Neural cell (in vitro differentiated cells): Measurements from ENCODE around the gene ZNF529. TPM values are rescaled to one million over a fixed set of nuclear protein-coding genes. Genes with fewer than 3 reads are reported as not detected.

ENCODE experiments used
- H2AFZ ChIP-seq: fragments of 200-600, 300-800 bp; sonication (generic), shearing (Covaris generic); 2 replicates; pipeline ENCODE4 v1.6.0; 2014; ENCODE audit warnings: low read depth, mild to moderate bottlenecking, antibody characterized with exemption, low read length, moderate library complexity
- H3F3A ChIP-seq: fragments of 200-600 bp; shearing (Covaris generic); 2 replicates; pipeline ENCODE4 v1.6.1; 2016; ENCODE audit warnings: mild to moderate bottlenecking, moderate library complexity, mixed read lengths, antibody characterized with exemption, low read length; ENCODE audit not compliant: insufficient read depth, poor library complexity, severe bottlenecking
- H3K27ac ChIP-seq: fragments of 200-600, 300-800 bp; sonication (generic), shearing (Covaris generic); 2 replicates; pipeline ENCODE4 v1.5.1; 2014; ENCODE audit warnings: mild to moderate bottlenecking, low read length, moderate library complexity
- H3K27me3 ChIP-seq: fragments of 300-800, 200-600 bp; sonication (generic), shearing (Covaris generic); 2 replicates; pipeline ENCODE4 v1.6.0; 2014; ENCODE audit warnings: mild to moderate bottlenecking, low read depth, low read length, moderate library complexity; ENCODE audit not compliant: insufficient read depth
- H3K36me3 ChIP-seq: fragments of 300-800, 200-600 bp; sonication (generic), shearing (Covaris generic); 2 replicates; pipeline ENCODE4 v1.5.1; 2014; ENCODE audit warnings: mild to moderate bottlenecking, antibody characterized with exemption, low read length, moderate library complexity; ENCODE audit not compliant: insufficient read depth
- H3K4me2 ChIP-seq: fragments of 300-800, 200-600 bp; sonication (generic), shearing (Covaris generic); 2 replicates; pipeline ENCODE4 v1.6.0; 2014; ENCODE audit warnings: mild to moderate bottlenecking, low read length
- H3K4me3 ChIP-seq: fragments of 300-800, 200-600 bp; sonication (generic), shearing (Covaris generic); 2 replicates; pipeline ENCODE4 v1.5.1; 2014; ENCODE audit warnings: mild to moderate bottlenecking, low read length, moderate library complexity
- H3K79me2 ChIP-seq: fragments of 200-600 bp; shearing (Covaris generic); replicated peaks from 2 replicates; pipeline ENCODE4 v1.6.0; 2014; ENCODE audit warnings: mild to moderate bottlenecking, low read length, moderate library complexity; ENCODE audit not compliant: insufficient read depth
- H3K9ac ChIP-seq: fragments of 300-800, 200-600 bp; sonication (generic), shearing (Covaris generic); 2 replicates; pipeline ENCODE4 v1.6.1; 2016; ENCODE audit warnings: mild to moderate bottlenecking, low read length, mixed read lengths
- H3K9me2 ChIP-seq: fragments of 200-600 bp; shearing (Covaris generic); 2 replicates; pipeline ENCODE4 v1.6.1; 2016; ENCODE audit warnings: mild to moderate bottlenecking, low read length, mixed read lengths; ENCODE audit not compliant: insufficient read depth
- H3K9me3 ChIP-seq: fragments of 200-600, 300-800 bp; sonication (generic), shearing (Covaris generic); 2 replicates; pipeline ENCODE4 v1.6.1; 2016; ENCODE audit warnings: mild to moderate bottlenecking, mixed run types, low read length, moderate library complexity, mixed read lengths
- H4K20me1 ChIP-seq: fragments of 200-600 bp; shearing (Covaris generic); 2 replicates; pipeline ENCODE4 v1.6.1; 2016; ENCODE audit warnings: mild to moderate bottlenecking, mixed run types; ENCODE audit not compliant: insufficient read depth
- CTCF ChIP-seq: fragments of 450-650 bp; IDR thresholded peaks from 2 replicates; pipeline ENCODE4 v1.5.1; 2014; ENCODE audit warnings: antibody characterized with exemption, mild to moderate bottlenecking, moderate library complexity; ENCODE audit not compliant: poor library complexity, severe bottlenecking
- EP300 ChIP-seq: fragments of 450-650 bp; conservative IDR thresholded peaks from 2 replicates; pipeline ENCODE4 v1.6.1; 2014; ENCODE audit warnings: antibody characterized with exemption, mild to moderate bottlenecking, moderate library complexity; ENCODE audit not compliant: poor library complexity, severe bottlenecking
- EZH2 ChIP-seq: fragments of 200-600, 300-800 bp; shearing (Covaris generic), sonication (generic); IDR thresholded peaks from 2 replicates; pipeline ENCODE4 v1.6.1; 2014; ENCODE audit warnings: antibody characterized with exemption, low read length, borderline replicate concordance, mild to moderate bottlenecking; ENCODE audit not compliant: insufficient read depth, poor library complexity, severe bottlenecking
- MXI1 ChIP-seq: fragments of 450-650 bp; conservative IDR thresholded peaks from 2 replicates; pipeline ENCODE4 v1.6.1; 2014; ENCODE audit warnings: antibody characterized with exemption, mild to moderate bottlenecking; ENCODE audit not compliant: poor library complexity, severe bottlenecking
- POLR2AphosphoS5 ChIP-seq: IDR thresholded peaks from 2 replicates; pipeline ENCODE4 v1.6.1; 2012
- RAD21 ChIP-seq: fragments of 450-650 bp; conservative IDR thresholded peaks from 2 replicates; pipeline ENCODE4 v1.6.1; 2014; ENCODE audit warnings: antibody characterized with exemption, mild to moderate bottlenecking, moderate library complexity
- REST ChIP-seq: IDR thresholded peaks from 2 replicates; pipeline ENCODE4 v1.6.1; 2012; ENCODE audit warnings: borderline replicate concordance
- SMC3 ChIP-seq: fragments of 450-650 bp; conservative IDR thresholded peaks from 2 replicates; pipeline ENCODE4 v1.6.1; 2014; ENCODE audit warnings: antibody characterized with exemption, mild to moderate bottlenecking, moderate library complexity; ENCODE audit not compliant: poor library complexity
- TAF1 ChIP-seq: IDR thresholded peaks from 2 replicates; pipeline ENCODE4 v1.6.1; 2012; ENCODE audit warnings: low read depth
- polyA plus RNA-seq: library from polyadenylated mRNA; depleted of rRNA; stranded (reverse); fragments of >200 nt; gene quantifications from 2 replicates; pipeline ENCODE4 v1.2.3, GENCODE V29; 2014

The ZNF529 gene
- polyA plus RNA-seq, 1 donor from 2014 or later = 54.5 TPM

GRCh38 chr19:36574741-36575140 is 1.6 kb upstream of the ZNF529 start:
- no peak overlapping the region for H3K27ac ChIP-seq
- H3K4me2 ChIP-seq = peak overlapping the region; percentile 93
- no peaks in the 10 kb centered on the region for H3F3A ChIP-seq
- H3K9me3 ChIP-seq = peaks cover 3% of the 10 kb centered on the region
- H3K36me3 ChIP-seq = peaks cover 13% of the 10 kb centered on the region
- H3K4me3 ChIP-seq = peak overlapping the region; percentile 79
- H3K9ac ChIP-seq = no peak overlapping the region
- TF ChIP-seq TAF1 = no peak
- TF ChIP-seq EZH2 = no peak
- TF ChIP-seq POLR2AphosphoS5 = no peak
- TF ChIP-seq SMC3 = no peak
- no peak for TF ChIP-seq RAD21
- TF ChIP-seq REST = no peak
- TF ChIP-seq MXI1 = no peak
- TF ChIP-seq EP300 = no peak
- no peak for TF ChIP-seq CTCF
- H3K79me2 ChIP-seq = peaks cover 40% of the 10 kb centered on the region
- H2AFZ ChIP-seq = no peak overlapping the region
- H4K20me1 ChIP-seq = no peaks in the 10 kb centered on the region
- H3K9me2 ChIP-seq = no peaks in the 10 kb centered on the region
- no peaks in the 10 kb centered on the region for H3K27me3 ChIP-seq

- Histone ChIP-seq H3K36me3 (peaks cover 9% of the 10 kb centered on the region), H2AFZ (peak overlapping the region; percentile 96), H3K4me3 (peak overlapping the region; percentile 79), H3K79me2 (peaks cover 43% of the 10 kb centered on the region), H3K4me2 (peak overlapping the region; percentile 93), H3K9me3 (peaks cover 3% of the 10 kb centered on the region), H3K27ac (peak overlapping the region; percentile 87), H3F3A (no peaks in the 10 kb centered on the region), H3K9ac (peak overlapping the region; percentile 89), H4K20me1 (no peaks in the 10 kb centered on the region), H3K9me2 (no peaks in the 10 kb centered on the region), H3K27me3 (no peaks in the 10 kb centered on the region)
- TF ChIP-seq REST = no peak
- TF ChIP-seq TAF1 = no peak
- no peak for TF ChIP-seq MXI1
- no peak for TF ChIP-seq EP300
- TF ChIP-seq POLR2AphosphoS5 = no peak
- no peak for TF ChIP-seq RAD21
- TF ChIP-seq SMC3 = no peak
- no peak for TF ChIP-seq EZH2
- TF ChIP-seq CTCF = no peak
Measured at GRCh38 chr19:36573895-36574720, 1.0 kb upstream of the ZNF529 start.
